Keratinocyte (primary cell): Measurements from ENCODE around the gene FAM78B.

ENCODE experiments used
- CTCF ChIP-seq, 3 experiments: IDR thresholded peaks in 1 of 3; conservative IDR thresholded peaks in 1 of 3; optimal IDR thresholded peaks in 1 of 3; 2 replicates in 2 of 3; 3 replicates in 1 of 3; pipeline versions ENCODE3 to v1.5.1; 2011; ENCODE audit warnings: low read length in 3 of 3, mild to moderate bottlenecking in 3 of 3, moderate library complexity in 2 of 3, control low read depth in 1 of 3, inconsistent platforms in 1 of 3; ENCODE audit not compliant: insufficient read depth in 2 of 3; ENCODE audit errors: extremely low read depth in 1 of 3
- EZH2 ChIP-seq: IDR thresholded peaks from one replicate; pipeline ENCODE4 v1.6.1; 2012; ENCODE audit warnings: inconsistent platforms, mild to moderate bottlenecking, low read length, moderate library complexity

DNA sequence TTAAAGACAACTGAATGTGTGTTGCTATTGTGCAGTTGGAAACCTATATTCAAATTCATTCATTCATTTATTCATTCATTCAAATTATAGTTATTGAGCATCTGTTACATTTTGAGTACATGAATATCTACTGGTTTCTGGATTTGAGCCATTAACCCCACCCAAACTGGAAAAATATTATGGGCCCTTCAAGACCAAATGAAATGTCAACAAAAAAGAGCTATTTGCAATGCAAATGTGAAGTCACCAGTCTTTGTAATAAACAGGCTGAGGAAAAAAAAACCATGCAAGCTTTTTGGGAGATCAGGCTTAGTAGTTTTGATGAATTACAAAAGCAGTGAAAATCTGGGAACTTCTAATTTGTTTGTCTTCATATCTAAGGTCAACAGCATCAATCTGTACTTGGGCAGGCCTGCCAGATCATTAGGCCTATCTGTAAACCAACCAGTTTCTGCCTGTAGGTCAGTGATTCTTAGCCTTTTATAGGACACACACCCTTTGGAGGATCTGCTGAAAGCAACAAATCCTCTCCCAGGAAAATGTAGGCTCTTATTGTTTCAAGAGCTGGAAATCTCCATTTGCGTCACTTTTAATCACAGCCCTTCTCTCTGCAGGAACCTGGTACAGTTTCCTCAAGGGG, 134.7 kb downstream of the FAM78B start:
- TF ChIP-seq CTCF (optimal IDR thresholded peaks at IDR 0.05 in 1 of 3, IDR thresholded peaks at IDR 0.05 in 1 of 3, conservative IDR thresholded peaks at IDR 0.05 in 1 of 3; ENCODE audit: extremely low read depth in 1 of 3, insufficient read depth in 2 of 3, low read length in 3 of 3): no peak
- no peak for TF ChIP-seq EZH2
